GM19468 (cell line): ENCODE measurements around the gene DHRS9.
"Not testable (repeated sequence)": the region's sequence is repeated elsewhere in the genome, so short reads cannot be mapped to it uniquely, and the experiment has no call there.

ENCODE experiments used
- ATAC-seq: cut with Tn5 transposase; IDR thresholded peaks from one replicate; pipeline ENCODE4 v1.9.1; 2021; ENCODE audit warnings: mild to moderate bottlenecking, moderate library complexity, moderate number of reproducible peaks; ENCODE audit not compliant: unreplicated experiment; ENCODE audit errors: extremely low read depth

The DHRS9 gene

GRCh38 chr2:169069341-169069740 lies at the start of gene DHRS9:
DHRS9 (plus strand) TSS chr2:169069563; CDS start chr2:169081582, 12,019 bp downstream.
- no peak for ATAC-seq

DNA sequence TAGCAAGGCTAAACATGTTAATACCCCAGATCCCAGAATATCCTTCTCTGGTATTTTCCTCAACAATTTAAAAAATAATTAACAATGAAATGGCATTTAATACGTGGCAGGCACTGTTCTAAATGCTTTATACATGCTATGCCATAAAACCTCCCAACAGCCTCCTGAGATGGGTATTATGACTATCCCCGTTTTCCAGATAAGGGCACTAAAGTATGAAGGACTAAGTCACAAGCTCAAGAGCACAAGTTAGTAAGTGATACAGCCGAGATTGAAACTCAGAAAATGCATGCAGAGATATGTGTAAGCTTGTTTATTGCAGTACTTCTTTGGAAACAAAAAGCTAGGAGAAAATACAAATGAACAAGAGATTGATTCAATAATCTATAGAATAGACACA lies 46.2 kb upstream of the DHRS9 start:
- no peak for ATAC-seq

DNA sequence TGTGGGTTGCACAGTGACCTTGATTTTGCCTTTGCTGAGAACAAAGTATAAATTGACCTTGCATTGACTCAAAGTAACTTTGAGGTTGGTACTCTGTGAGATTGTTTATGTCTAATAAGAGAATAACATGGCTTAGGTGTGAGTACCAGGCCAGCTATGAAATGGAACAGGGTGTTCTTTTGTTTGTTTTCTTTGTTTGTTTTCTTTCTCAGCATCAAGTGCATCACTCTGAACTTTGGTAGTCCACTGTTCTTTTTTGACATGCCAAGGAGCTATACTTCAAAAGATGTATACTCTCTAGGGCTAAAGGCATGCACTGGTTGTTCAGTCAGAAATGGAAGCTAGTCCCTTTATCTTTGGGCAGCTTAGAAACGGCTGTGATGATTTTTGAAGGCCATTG lies 43.3 kb upstream of the DHRS9 start:
- ATAC-seq = no peak

- ATAC-seq = no peak
Measured at GRCh38 chr2:169027234-169027633, 42.1 kb upstream of the DHRS9 start.

DNA sequence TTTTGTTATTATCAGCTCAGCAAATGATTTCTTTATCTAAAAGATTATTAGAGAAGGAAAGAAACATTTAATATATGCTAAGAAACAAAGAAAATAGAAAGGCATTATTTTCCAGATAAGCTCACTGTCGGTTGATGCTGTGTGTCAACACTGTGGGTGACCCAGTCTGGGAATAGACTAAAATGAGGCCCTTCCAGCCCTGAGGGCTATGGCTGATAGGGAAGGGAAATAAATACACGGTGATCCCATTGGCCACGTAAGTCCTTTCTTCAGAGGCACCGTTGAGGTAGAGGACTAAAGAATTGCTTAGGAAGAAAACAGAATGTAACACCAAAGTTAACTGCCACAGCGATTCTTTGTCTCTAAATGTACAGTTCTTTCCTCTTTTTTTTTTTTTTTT lies 40.0 kb upstream of the DHRS9 start:
- ATAC-seq = no peak

- no peak for ATAC-seq
Measured at GRCh38 chr2:169031202-169031601, 38.2 kb upstream of the DHRS9 start, which contains the start of gene ABCB11. ABCB11 (minus strand) TSS chr2:169031324; CDS start chr2:169018125, 13,199 bp downstream.

DNA sequence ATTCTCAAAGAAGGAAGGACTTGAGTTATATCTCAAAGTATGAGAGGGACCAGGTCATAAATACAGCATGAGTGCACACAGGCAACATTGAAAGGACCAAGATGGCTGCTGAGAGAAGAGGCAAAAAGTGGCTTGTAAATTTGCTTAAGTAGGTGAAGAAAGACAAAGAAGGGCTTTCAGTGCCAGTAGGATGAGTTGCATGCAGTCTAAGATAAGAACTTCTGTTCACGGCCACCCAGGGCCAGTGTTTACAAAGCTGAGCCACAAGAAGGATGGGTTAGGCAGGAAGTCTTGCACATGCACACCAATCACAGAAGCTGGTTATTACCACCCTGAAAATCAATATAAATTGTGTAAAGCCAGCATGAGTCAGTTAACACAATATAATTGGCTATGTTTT lies 35.1 kb upstream of the DHRS9 start:
- no peak for ATAC-seq

- no peak for ATAC-seq
Measured at GRCh38 chr2:169034984-169035544, 34.3 kb upstream of the DHRS9 start.

GRCh38 chr2:169035887-169036286 lies 33.5 kb upstream of the DHRS9 start:
- ATAC-seq = no peak

GRCh38 chr2:169036736-169037440 lies 32.5 kb upstream of the DHRS9 start:
- ATAC-seq = peak; percentile 32

DNA sequence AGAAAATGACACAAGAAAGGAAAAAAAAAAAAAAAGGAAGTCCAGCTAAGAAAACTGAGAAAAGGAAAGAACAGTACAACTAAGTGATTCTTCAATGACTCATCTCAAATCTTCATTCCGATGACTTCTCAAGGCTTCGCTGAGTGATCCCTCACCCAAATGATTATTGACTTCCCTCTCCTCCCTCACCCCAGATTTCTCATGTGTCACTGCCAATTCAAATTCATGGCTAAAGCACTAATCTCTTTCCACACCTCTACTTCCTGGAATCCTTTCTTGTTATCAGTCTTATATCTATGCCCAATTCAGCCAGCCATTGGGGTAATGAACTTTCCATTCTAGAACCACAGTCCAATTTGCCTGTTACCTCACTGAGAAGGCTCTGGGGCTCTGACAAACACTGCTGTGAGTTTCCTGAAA lies 31.0 kb upstream of the DHRS9 start:
- peak; percentile 57 for ATAC-seq

DNA sequence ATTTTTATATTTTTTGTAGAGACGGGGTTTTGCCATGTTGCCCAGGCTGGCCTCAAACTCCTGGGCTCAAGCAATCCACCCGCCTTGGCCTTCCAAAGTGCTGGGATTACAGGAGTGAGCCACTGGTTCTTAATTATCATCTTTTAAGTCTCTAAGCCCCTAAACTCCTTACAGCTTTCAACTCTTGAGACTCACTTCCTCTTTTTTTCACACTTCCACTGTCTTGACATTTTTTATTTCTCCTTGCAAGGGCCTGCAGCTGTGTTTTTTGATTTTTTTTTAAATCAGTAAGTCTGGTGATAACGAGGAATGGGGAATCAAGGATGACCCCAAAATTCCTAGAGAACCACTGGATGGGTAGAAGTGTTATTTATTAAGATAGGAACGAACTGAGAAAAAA lies 29.7 kb upstream of the DHRS9 start:
- peak; percentile 22 for ATAC-seq

DNA sequence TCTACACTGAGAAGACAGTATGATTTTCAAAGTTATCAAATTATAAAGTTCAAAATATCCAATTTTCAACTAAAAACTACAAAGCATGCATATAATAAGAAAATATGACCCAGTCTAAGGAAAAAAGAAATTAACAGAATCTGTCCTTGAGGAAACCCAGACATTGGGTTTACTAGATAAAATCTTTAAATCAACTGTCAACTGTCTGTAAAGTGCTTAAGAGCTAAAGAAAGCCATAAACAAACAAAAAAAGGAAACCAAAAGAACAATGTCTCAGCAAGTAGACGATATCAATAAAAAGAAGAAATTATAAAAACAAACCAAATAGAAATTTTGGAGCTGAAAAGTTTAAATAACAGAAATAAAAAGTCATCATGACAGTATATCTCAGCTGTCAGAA lies 27.8 kb upstream of the DHRS9 start:
- no peak for ATAC-seq

DNA sequence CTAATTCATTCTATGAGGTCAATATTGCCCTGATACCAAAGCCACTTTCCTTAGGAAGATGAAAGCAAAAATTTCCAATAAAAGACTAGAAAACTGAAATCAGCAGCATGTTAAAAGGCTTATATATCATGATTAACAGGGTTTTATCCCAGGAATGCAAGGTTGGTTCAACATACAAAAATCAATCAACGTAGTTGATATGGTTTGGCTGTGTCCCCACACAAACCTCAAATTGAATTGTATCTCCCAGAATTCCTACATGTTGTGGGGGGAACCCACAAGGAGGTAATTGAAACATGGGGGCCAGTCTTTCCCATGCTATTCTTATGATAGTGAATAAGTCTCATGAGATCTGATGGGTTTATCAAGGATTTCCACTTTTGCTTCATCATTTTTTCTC lies 26.5 kb upstream of the DHRS9 start:
- no peak for ATAC-seq

DNA sequence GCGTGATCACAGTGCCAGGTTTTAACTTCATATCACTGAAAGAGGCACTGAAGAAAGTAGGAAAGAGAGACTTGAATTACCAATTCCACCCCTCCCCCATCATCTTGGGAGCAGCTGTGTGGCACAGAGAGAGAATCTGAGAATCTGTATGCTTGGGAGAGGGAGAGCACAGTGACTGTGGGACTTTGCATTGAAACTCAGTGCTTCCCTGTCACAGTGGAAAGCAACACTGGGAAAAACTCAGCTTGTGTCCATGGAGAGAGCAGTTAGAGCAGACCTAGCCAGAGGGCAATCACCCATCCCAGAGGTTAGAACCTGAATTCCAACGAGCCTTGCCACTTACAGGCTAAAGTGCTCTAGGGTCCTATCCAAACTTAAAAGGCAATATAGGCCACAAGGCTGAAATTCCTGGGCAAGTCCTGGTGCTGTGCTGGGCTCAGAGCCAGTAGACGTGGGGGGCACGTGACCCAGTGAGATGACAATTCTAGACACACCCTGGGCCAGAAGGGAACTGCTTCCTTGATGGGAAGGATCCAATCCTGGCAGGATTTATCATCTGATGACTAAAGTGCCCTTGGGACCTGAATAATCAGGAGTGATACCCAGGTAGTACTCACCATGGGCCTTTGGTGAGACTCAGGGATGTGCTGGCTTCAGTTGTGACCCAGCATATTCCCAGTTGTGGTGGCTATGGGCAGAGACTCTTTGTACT lies 22.8 kb upstream of the DHRS9 start:
- ATAC-seq = no peak

GRCh38 chr2:169047256-169048250 lies 21.8 kb upstream of the DHRS9 start:
- ATAC-seq = no peak

DNA sequence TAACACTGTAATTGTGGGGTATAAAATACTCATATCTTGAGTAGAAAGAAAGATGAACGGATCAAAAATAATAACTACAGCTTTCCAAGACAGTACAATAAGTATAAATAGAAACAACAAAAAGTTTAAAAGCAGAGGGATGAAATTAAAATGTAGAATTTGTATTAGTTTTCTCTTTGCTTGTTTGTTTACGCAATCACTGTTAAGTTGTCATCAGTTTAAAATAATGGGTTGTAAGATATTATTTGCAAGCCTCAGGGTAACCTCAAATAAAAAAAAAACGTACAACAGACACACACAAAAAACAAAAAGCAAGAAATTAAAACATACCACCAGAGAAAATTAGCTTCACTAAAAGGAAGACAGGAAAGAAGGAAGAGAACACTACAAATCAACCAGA lies 20.2 kb upstream of the DHRS9 start:
- ATAC-seq = no peak

DNA sequence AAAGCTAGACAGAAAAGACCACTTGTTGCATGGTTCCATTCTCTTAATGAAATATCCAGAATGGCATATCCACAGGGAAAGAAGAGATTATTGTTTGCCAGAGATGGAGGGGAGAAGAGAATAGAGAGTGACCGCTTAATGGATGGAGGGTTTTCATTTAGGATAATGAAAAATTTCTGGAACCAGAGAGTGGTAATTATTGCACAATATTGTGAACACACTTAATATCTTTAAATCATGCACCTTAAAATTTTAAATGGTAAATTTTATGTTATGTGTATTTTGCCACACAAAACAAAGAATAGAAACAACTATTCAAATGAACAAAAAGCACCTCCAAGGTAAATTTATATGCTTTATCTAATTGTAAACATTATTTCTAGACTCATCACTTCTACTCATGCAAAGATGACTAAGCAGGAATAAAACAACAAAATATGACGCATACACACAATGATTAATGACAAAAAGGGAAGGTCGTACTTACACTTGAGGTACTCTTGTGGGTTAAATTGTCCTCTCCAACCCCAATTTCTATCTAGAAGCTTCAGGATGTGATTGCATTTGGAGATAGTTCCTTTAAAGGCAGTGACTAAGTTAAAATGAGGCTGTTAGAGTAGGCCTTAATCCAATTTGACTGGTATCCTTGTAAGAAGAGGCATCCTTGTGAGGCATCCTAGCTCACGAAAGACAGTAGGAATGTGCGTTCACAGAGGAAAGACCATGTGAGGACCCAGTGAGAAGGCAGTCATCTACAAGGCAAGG lies 18.7 kb upstream of the DHRS9 start:
- no peak for ATAC-seq

DNA sequence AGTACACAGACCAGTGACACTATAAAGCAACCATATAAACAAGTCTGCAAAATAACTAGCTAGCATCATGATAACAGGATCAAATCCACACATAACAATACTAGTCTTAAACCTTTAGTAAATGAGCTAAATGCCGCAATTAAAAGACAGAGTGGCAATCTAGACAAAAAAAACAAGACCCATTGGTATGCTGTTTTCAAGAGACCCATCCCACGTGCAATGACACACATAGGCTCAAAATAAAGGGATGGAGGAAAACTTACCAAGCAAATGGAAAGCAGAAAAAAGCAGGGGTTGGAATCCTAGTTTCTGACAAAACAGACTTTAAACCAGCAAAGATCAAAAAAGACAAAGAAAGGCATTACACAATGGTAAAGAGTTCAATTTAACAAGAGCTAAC lies 14.8 kb upstream of the DHRS9 start:
- not testable (repeated sequence) for ATAC-seq
